ENCODE measurements around the gene IL17RD.

- TF ChIP-seq CTCF (IDR thresholded peaks at IDR 0.05): no peak
- TF ChIP-seq POLR2A (IDR thresholded peaks at IDR 0.05; ENCODE audit: low read length): no peak
- no peak for TF ChIP-seq REST (IDR thresholded peaks at IDR 0.05)
- TF ChIP-seq NPAS2 (CRISPR knock-in tag; IDR thresholded peaks at IDR 0.05; ENCODE audit: borderline replicate concordance): no peak
- TF ChIP-seq CEBPB (IDR thresholded peaks at IDR 0.05): no peak
- TF ChIP-seq RCOR1 (IDR thresholded peaks at IDR 0.05; ENCODE audit: low read depth, low read length): no peak
- TF ChIP-seq RFX5 (IDR thresholded peaks at IDR 0.05): no peak
- TF ChIP-seq HMGXB4 (CRISPR knock-in tag; IDR thresholded peaks at IDR 0.05; ENCODE audit: borderline replicate concordance): no peak
- no peak for TF ChIP-seq JUNB (IDR thresholded peaks at IDR 0.05)
- TF ChIP-seq MAX (IDR thresholded peaks at IDR 0.05): no peak
- no peak for TF ChIP-seq MYC (IDR thresholded peaks at IDR 0.05; ENCODE audit: borderline replicate concordance, low read length)
- no peak for TF ChIP-seq JUN (IDR thresholded peaks at IDR 0.05)
These were observed 123.5 kb downstream of the IL17RD start for GRCh38 chr3:57041674-57042073.
